ENCODE results near the gene UAP1L1. TPM values are rescaled to one million over a fixed set of nuclear protein-coding genes. Genes with fewer than 3 reads are reported as not detected.
"Not testable (repeated sequence)": the region's sequence is repeated elsewhere in the genome, so short reads cannot be mapped to it uniquely, and the experiment has no call there.

UAP1L1 gene
- total RNA-seq, 1 experiment from 2014 or later, result 24.6 TPM

- Mint-ChIP-seq H3K36me3 (ENCODE audit: insufficient read depth, unreplicated experiment) (peaks cover 4% of the 10 kb centered on the region), H3K4me1 (ENCODE audit: low read depth, unreplicated experiment) (peaks cover 6% of the 10 kb centered on the region), H3K4me3 (ENCODE audit: unreplicated experiment) (no peak overlapping the region), H3K27ac (ENCODE audit: unreplicated experiment) (no peak overlapping the region), H3K9me3 (ENCODE audit: unreplicated experiment) (no peaks in the 10 kb centered on the region), H3K27me3 (ENCODE audit: insufficient read depth, unreplicated experiment) (no peaks in the 10 kb centered on the region)
- Histone ChIP-seq H3K27me3 (replicated peaks; ENCODE audit: control insufficient read depth, insufficient read depth, low read length) (no peaks in the 10 kb centered on the region), H3K4me1 (peaks cover 18% of the 10 kb centered on the region), H3K9me3 (no peaks in the 10 kb centered on the region), H3K4me3 (ENCODE audit: low read depth, low read length) (no peak overlapping the region), H3K36me3 (ENCODE audit: control insufficient read depth, insufficient read depth, low read length) (no peaks in the 10 kb centered on the region)
- DNase-seq, result no peak
- no TSS peak for BruUV-seq (replicated peaks)
- TF ChIP-seq CTCF (IDR thresholded peaks at IDR 0.05; ENCODE audit: insufficient read depth in 1 of 2, low read depth in 1 of 2, low read length in 1 of 2, severe bottlenecking in 1 of 2, unreplicated experiment in 1 of 2), result no peak
- intact Hi-C loops (cut with micrococcal nuclease; ENCODE audit: unreplicated experiment), result no loop called here
- ChIA-PET POLR2A (no interaction called here), CTCF (interaction anchor here (1.0 to 2.3 kb wide), 2 partner anchors 11 to 13 kb away, joined by 3 to 6 read pairs; partner anchors contain the start of gene SAPCD2)
Measured at GRCh38 chr9:137057545-137057944, 19.8 kb upstream of the UAP1L1 start.

- Histone ChIP-seq H3K4me3 (ENCODE audit: low read depth, low read length) (no peak overlapping the region), H3K27me3 (replicated peaks; ENCODE audit: control insufficient read depth, insufficient read depth, low read length) (no peaks in the 10 kb centered on the region), H3K4me1 (peaks cover 18% of the 10 kb centered on the region), H3K9me3 (no peaks in the 10 kb centered on the region), H3K36me3 (ENCODE audit: control insufficient read depth, insufficient read depth, low read length) (no peaks in the 10 kb centered on the region)
- no peak overlapping the region for H3K27ac Mint-ChIP-seq (ENCODE audit: unreplicated experiment)
- TF ChIP-seq CTCF (IDR thresholded peaks at IDR 0.05; ENCODE audit: insufficient read depth in 1 of 2, low read depth in 1 of 2, low read length in 1 of 2, severe bottlenecking in 1 of 2, unreplicated experiment in 1 of 2), result no peak
- DNase-seq, result no peak
- H3K9me3 Mint-ChIP-seq (ENCODE audit: unreplicated experiment), result no peaks in the 10 kb centered on the region
- no TSS peak for BruUV-seq (replicated peaks)
- peaks cover 10% of the 10 kb centered on the region for H3K36me3 Mint-ChIP-seq (ENCODE audit: insufficient read depth, unreplicated experiment)
- POLR2A ChIA-PET, result no interaction called here
- intact Hi-C loops (cut with micrococcal nuclease; ENCODE audit: unreplicated experiment), result no loop called here
- no peaks in the 10 kb centered on the region for H3K27me3 Mint-ChIP-seq (ENCODE audit: insufficient read depth, unreplicated experiment)
- CTCF ChIA-PET, result interaction anchor here (0.9 to 2.3 kb wide), 5 partner anchors 9 to 29 kb away, joined by 3 to 8 read pairs (median 5); partner anchors contain the start of genes NPDC1 and SAPCD2
- no peak overlapping the region for H3K4me3 Mint-ChIP-seq (ENCODE audit: unreplicated experiment)
- peaks cover 6% of the 10 kb centered on the region for H3K4me1 Mint-ChIP-seq (ENCODE audit: low read depth, unreplicated experiment)
Measured at GRCh38 chr9:137058521-137059234, 18.6 kb upstream of the UAP1L1 start.

- CTCF ChIA-PET, result interaction anchor here (2.1 kb wide), 1 partner anchor 16 kb away, joined by 31 read pairs; the partner anchor contains the start of gene NPDC1
- no peak overlapping the region for H3K4me3 Mint-ChIP-seq (ENCODE audit: unreplicated experiment)
Measured at GRCh38 chr9:137062384-137062783, 14.9 kb upstream of the UAP1L1 start.

GRCh38 chr9:137062798-137063197 lies 14.5 kb upstream of the UAP1L1 start:
- H3K4me3 ChIP-seq (ENCODE audit: low read depth, low read length); POLR2A ChIA-PET; H3K4me1 Mint-ChIP-seq (ENCODE audit: low read depth, unreplicated experiment); H3K27me3 Mint-ChIP-seq (ENCODE audit: insufficient read depth, unreplicated experiment); H3K9me3 Mint-ChIP-seq (ENCODE audit: unreplicated experiment); DNase-seq; H3K27ac Mint-ChIP-seq (ENCODE audit: unreplicated experiment); H3K9me3 ChIP-seq; H3K36me3 ChIP-seq (ENCODE audit: control insufficient read depth, insufficient read depth, low read length); H3K4me3 Mint-ChIP-seq (ENCODE audit: unreplicated experiment); H3K27me3 ChIP-seq (replicated peaks; ENCODE audit: control insufficient read depth, insufficient read depth, low read length); H3K4me1 ChIP-seq; BruUV-seq (replicated peaks); intact Hi-C loops (cut with micrococcal nuclease; ENCODE audit: unreplicated experiment): not testable (repeated sequence)
- CTCF ChIA-PET, result interaction anchor here (2.1 kb wide), 1 partner anchor 16 kb away, joined by 31 read pairs; the partner anchor contains the start of gene NPDC1
- peaks cover 17% of the 10 kb centered on the region for H3K36me3 Mint-ChIP-seq (ENCODE audit: insufficient read depth, unreplicated experiment)

More at GRCh38 chr9:137062384-137062783, 14.9 kb upstream of the UAP1L1 start:
- TSS peak; percentile 58 for BruUV-seq (replicated peaks)
- no peak overlapping the region for H3K4me3 ChIP-seq (ENCODE audit: low read depth, low read length)
- H3K27ac Mint-ChIP-seq (ENCODE audit: unreplicated experiment), result no peak overlapping the region
- no peaks in the 10 kb centered on the region for H3K9me3 Mint-ChIP-seq (ENCODE audit: unreplicated experiment)
- no peaks in the 10 kb centered on the region for H3K9me3 ChIP-seq
- no peak for DNase-seq
- TF ChIP-seq CTCF (IDR thresholded peaks at IDR 0.05; ENCODE audit: insufficient read depth in 1 of 2, low read depth in 1 of 2, low read length in 1 of 2, severe bottlenecking in 1 of 2, unreplicated experiment in 1 of 2), result no peak
- H3K36me3 Mint-ChIP-seq (ENCODE audit: insufficient read depth, unreplicated experiment), result peaks cover 13% of the 10 kb centered on the region
- no peaks in the 10 kb centered on the region for H3K4me1 Mint-ChIP-seq (ENCODE audit: low read depth, unreplicated experiment)
- no peaks in the 10 kb centered on the region for H3K4me1 ChIP-seq
- no peaks in the 10 kb centered on the region for H3K27me3 ChIP-seq (replicated peaks; ENCODE audit: control insufficient read depth, insufficient read depth, low read length)
- no peaks in the 10 kb centered on the region for H3K27me3 Mint-ChIP-seq (ENCODE audit: insufficient read depth, unreplicated experiment)
- POLR2A ChIA-PET, result no interaction called here
- intact Hi-C loops (cut with micrococcal nuclease; ENCODE audit: unreplicated experiment), result no loop called here
- H3K36me3 ChIP-seq (ENCODE audit: control insufficient read depth, insufficient read depth, low read length), result no peaks in the 10 kb centered on the region

Data from Caco-2 (cell line).